Hematopoietic multipotent progenitor cell treated with erythropoietin and hydrocortisone succinate and interleukin-3 and kit ligand, for 17 days (in vitro differentiated cells): Measurements from ENCODE around the gene EIF2AK2.

ENCODE experiments used
- DNase-seq: peaks from one replicate; pipeline ENCODE4 v3.0.0-alpha.2; 2015; ENCODE audit warnings: low spot score

The EIF2AK2 gene

DNA sequence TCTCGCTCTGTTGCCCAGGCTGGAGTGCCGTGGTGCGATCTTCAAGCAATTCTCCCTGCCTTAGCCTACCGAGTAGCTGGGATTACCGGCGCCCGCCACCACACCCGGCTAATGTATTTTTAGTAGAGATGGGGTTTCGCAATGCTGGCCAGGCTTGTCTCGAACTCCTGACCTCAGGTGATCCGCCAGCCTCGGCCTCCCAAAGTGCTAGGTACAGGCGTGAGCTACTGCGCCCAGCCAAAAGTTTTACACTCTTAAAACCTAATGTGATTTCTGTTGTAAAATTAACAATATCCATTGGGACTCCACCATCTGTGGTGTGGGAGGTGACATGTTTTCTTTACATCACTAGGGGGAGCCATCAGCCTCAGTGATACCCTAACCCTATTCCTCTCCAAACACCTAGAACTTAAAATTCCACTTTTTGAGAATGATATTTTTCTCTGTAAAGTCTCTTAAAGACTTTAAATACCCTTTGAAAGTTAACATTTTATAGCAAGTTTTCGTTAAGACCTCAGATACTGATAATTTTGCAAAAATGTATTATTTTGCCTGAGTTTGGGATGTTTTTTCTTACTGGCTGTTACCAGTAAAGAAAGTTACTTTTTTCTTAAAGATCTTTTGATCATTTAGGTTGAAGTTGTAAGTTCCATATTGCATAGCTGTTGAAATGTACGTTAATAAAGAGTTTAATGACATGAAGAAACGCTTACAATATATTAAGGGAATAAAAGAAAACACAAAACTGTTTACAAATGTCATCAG, 11.6 kb upstream of the EIF2AK2 start:
- DNase-seq: peak; percentile 31

DNA sequence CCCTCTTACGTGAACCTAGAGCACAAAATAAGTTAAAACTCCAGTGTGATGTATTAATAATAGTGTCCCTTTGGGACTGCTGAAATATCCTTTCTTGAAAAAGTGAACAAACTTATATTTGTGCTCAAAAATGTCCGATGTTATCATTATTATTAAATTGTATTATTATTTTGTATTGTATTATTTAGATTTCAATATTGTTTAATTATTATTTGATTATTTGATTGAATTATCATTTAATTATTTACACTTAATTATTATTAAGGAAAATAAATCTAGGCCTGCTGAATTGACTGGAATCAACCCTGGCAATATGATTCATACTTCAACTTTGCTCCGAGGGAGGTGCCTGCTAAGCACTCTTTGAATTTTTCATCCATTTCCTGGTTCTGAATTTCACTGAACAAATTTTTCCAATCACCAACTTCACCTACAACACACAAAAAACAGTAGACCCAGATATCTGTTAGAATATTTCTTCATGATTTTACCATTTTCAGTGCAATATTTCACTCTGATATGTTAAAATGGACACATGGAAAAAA, 10.9 kb upstream of the EIF2AK2 start:
- no peak for DNase-seq

DNA sequence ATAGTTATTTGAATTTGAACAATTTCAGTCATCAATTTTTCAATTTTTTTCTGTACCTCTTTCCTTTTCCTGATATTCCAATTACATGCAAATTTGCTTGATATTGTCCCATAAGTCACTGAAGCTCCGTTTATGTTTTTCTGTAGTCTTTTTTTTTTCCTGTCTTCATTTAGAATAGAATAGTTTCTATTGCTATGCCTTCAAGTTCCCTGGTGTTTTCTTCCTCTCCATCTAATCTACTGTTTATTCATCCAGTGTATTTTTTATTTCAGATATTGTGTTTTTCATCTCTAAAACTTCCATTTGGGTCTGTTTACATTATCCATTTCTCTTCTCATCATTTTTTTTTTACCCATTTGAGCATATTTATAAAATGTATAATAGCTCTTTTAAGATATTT, 8.0 kb upstream of the EIF2AK2 start:
- no peak for DNase-seq

DNA sequence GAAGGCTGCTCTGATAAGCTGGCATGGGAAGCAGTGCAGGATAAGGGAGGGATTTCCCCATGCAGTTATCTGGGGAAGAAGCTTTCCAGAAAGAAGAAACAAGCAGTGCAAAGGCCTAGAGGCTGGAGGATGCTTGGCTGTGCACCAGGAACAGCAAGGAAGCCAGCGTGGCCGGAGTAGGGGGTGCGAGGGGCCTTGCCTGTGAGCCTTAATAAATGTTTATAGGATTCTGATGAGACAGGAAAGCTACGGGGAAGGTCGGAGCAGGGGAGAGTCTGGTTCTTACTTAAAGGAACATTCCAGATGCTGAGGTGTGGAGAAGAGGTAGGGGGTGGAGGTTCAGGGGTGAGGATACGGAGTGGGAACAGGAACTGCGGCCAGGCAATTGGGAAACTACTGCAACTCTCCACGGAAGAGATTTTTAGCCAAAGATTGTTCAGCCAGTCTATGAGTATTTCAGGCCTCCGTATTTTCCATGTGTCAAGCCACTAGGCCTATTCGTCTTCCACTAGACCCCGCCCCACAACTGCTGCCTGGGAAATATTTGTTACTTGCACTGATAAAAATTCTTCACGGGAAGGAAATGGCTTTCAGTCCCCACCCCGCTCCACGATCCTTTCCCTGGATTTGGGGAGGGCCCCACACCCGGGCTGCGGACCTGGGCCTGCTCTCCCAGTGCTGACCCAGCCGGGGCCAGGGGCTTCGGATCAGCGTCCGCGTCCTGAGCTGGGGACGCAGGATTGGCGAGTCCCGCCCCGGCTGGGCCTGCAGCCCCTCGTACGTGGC, 516 bp downstream of the EIF2AK2 start:
- DNase-seq: peak; percentile 23

DNA sequence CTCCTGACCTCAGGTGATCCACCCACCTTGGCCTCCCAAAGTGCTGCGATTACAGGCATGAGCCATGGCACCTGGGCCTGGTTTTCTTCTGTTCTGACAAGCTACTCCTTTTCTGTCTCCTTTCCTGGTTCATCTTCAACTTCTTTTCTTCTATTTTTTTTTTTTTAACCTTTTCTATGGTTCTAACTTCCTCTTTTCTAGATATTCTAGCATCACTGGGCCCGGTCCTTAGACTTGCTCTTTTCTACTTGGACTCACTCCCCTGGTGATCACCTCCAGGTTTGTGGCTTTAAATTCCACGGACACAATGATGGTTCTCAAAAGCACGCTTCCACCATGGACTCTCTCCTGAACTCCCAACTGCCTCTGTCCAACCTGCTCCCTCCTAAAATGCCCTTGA, 2.0 kb downstream of the EIF2AK2 start:
- no peak for DNase-seq

DNA sequence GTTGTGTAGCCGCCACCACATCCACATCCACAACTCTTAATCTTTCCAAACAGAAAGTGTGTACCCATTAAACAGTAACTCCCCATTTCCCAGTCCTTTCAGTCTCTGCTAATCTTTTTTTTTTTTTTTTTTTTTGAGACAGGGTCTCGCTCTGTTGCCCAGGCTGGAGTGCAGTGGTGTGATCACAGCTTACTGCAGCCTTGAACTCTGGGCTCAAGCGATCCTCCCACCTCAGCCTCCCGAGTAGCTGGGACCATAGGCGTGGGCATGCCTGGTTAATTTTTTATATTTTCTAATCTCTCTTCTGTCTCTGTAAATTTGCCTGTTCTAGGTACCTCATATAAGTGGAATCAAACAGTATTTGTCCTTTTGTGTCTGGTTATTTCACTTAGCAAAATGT, 3.6 kb downstream of the EIF2AK2 start:
- no peak for DNase-seq

DNA sequence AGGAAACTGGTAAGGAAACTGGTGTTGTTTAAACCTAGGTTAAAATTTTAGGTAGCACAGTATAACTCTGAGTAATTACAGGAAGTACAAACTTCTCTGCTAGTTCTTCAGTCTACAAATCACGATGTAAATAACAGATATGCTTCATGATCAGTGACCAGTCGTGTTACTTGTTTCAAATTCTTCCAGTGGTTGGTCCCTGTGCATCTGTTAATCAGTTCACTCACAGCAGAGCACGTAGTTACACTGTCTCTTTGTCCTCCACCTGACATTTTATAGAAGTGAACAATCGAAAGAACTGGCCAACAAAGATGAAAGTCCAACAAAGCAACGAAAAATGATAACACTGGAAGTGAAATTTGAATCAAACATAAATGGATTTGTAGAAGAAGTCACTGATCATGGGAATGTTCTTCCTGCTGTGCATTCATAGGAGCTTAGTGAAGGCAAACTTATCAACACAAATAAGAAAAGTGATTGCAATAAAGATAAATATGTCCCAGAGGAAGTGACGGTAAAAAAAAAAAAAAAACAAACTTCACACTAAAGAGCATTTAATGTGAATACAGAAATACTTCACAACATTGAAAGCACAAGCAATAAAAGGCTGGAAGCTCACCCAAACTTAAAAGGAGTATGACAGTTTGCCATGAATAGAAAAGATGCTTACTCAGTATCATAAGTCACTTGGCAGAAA, 7.0 kb downstream of the EIF2AK2 start:
- DNase-seq: no peak

DNA sequence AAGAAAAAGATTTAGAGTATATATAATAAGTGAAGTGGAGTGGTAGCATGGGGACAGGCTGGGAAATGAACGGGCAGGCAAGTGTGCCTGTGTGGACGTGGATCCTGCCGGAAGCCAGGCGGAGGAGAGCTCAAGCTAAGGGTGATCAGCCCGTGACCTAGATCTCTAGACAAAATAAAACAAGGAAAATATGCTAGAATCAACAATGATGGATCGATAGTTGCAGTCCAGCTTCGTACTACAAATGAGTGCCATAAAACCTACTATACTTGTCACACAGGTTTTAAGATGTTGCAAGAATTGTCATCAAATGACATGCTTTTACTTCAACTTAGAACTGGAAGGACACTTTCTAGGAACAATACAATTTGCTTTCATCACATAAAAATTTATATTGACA, 8.5 kb downstream of the EIF2AK2 start:
- DNase-seq: no peak

DNA sequence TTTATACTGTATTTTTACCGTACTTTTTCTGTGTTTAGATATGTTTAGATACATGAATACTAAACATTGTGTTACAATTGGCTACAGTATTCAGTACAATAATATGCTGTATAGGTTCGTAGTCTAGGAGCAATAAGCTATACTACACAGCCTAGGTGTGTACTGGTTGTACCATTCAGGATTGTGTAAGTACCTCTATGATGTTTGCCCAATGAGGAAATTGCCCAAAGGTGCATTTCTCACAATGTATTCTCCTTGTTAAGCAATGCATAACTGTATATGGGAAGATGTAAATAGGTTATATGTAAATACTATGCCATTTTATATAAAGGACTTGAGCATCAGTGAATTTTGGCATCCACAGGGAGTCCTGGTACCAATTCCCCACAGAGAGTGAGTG, 10.7 kb downstream of the EIF2AK2 start:
- no peak for DNase-seq

DNA sequence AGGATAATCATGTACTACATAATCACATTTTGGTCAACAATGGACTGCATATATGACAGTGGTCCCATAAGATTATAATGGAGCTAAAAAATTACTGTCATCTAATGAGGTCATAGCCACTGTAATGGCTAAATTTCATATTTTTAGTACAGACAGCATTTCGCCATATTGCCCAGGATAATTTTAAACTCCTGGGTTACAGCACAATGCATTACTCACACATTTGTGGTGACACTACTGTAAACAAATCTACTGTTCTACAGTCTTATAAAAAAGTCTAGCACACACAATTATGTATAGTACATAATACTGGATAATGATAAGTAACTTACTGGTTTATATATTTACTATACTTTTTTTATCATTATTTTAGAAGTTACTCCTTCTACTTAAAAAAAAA, 12.8 kb downstream of the EIF2AK2 start:
- no peak for DNase-seq

DNA sequence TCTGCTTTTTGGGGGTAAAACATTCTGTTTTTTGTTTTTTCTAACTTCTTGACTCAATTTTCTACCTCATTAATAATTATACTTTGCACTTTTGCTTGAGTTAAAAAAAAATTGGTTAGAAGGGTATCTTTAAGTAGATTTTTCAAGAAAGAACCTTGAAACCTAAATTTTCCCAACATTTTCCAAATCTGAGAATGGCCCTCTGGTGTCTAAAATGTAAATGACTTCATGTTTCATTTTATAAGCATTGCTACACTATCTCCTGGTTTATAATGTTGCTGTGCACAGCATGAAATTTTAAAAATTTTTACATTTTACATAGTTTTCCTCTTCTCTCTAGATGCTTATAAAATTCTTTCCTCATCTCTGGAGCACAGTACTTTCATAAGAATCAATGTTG, 14.2 kb downstream of the EIF2AK2 start:
- no peak for DNase-seq

DNA sequence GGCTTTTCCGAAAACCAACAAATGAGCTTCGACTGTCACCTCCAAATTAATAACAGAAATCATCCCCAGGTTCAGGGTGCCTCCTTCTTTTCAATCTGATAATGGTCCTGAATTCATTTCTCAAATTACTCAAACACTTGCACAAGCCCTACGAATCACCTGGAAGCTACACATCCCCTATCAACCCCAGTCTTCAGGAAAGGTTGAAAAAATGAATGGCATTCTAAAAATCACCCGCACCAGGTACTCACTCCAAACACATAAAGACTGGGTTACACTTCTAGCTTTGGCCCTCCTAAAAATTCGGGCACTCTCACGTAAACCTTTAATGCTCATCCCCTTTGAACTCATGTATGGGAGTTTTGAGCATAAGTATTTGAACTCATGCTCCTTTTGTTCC, 23.9 kb downstream of the EIF2AK2 start:
- no peak for DNase-seq

DNA sequence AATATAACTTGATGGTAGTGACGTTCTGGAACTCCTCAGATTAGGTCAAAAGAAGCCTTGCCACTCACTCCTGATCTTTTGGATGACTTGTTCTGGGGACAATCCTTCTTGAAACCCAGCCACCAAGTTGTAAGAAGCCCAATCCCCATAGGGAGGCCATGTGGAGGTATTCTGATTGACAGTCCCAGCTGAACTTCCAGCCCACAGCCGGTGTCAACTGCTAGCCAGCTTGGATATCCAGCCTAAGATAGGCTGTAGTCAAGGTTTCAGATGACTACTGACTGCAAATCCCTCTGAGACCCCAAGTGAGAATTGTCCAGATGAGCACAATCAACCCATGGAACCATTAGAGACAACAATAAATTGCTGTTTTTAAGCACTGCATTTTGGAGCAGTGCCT, 31.4 kb downstream of the EIF2AK2 start:
- DNase-seq: no peak

DNA sequence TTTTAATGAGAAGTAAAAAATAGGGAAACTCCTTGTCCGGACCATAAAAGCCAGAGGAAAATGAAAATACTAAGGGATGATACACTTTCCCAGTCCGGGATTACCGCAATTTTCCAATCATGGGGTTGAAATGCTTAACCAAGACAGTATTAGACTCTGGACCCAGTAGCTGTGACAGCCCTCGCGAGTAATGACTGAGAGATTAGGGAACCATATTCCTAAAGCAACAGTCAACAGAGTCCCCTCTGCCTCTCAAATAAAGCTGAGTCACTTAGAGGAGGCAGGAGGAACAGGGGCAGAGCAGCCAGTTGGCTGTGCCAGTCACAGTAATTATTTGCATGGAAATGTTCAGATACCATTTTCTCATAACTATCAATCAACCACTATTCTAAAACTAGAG, 37.6 kb downstream of the EIF2AK2 start:
- no peak for DNase-seq

DNA sequence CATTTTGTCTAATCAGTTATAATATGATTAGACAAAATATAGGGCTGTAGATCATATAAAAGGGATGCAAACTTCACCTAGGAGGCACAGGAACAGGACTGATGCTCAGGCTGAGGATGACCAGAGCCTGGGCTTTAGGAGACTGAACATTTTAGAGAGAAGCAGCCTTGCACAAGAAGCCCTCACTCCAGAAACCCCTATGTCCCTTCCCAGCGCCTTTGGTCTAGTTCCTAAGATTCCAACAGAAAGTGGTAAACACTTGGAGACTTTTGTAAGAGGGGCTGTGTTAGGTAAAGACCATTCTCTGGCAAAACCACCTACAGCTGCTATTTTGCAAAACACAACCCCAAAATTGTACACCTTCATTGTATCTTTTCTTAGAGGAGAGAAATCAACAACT, 39.2 kb downstream of the EIF2AK2 start:
- no peak for DNase-seq

DNA sequence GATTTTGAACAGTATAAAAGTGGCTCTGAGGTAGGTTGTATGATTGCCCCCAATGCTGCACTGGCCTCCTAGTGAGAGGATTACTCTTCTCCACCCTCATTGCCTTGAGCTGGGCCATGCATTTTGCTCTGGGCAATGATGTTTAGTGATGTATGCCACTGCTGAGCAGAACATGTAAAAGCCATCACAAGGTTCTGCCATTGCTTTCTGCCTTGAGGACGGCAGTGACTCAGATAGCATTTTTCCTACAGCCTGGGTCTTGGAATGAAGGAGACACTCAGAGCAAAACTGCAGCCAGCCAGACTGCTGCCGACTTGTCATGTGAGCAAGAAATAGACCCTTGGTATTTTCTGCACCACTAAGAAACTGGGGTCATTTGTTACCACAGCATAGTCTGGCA, 44.8 kb downstream of the EIF2AK2 start:
- DNase-seq: no peak

DNA sequence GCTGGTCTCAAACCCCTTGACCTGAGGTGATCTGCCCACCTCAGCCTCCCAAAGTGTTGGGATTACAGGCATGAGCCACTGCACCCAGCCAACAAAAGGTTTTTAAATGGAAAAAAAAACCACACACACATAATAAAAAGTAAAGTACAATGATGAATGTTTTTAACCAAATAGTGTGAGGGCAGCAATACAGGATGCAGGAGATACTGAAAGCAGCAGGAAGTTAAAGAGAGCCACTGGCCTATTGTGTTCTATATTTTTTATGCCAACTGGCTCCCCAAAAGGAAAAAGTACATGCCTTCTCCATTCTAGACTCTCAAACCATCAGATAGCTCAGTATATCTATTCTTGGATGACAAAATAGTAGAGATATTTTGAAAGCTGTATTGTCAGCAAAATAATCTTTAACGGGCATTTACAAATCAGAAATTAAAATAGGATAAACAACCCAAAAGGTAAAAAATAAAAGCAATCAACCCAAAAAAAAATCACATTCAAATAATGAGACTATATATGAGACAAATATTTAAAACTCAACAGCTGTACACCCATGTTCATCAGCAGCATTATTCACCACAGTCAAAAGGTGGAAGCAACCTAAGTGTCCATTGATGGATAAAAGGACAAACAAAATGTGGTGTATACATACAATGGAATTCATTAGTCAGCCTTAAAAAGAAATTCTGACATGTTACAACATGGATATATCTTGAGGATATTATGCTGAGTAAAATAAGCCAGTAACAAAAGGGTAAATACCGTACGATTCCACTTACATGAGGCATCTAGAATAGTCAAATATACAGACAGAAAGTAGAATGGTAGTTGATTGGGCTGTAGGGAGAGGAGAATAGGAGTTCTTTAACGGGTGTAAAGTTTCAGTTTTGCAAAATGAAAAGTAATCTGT, 46.2 kb downstream of the EIF2AK2 start:
- DNase-seq: no peak

DNA sequence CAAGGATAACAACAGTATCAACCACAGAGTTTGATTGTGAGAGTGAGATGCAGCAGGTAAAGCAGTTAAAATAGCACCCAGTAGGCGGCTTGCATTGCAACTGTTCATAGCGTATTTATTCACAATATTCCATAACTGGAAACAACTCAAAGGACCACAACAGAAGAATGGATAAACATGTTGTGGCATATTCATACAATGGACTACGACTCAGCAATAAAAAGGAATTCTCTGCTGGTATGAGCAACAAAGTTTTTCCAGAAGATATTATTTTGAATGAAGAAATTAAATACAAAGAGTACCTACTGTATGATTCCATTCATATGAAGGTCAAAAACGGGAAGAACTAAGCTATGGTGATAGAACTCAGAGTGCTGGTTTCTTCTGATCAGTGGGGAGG, 47.3 kb downstream of the EIF2AK2 start:
- DNase-seq: no peak

DNA sequence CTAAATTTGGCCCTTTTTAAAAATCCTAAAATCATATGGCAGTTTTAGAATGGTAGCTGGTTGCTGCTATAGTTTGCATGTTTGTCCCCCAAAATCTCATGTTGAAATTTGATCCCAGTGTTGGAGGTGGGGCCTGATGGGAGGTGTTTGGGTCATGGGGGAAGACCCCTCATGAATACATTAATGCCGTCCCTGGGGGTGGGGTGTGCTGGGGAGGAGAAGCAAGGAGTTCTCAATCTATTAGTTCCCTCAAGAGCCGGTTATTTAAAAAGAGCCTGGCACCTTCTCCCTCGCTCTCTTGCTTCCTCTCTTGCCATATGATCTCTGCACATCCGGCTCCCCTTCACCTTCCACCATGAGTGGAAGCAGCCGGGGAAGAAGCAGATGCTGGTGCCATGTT, 51.6 kb downstream of the EIF2AK2 start:
- DNase-seq: no peak

DNA sequence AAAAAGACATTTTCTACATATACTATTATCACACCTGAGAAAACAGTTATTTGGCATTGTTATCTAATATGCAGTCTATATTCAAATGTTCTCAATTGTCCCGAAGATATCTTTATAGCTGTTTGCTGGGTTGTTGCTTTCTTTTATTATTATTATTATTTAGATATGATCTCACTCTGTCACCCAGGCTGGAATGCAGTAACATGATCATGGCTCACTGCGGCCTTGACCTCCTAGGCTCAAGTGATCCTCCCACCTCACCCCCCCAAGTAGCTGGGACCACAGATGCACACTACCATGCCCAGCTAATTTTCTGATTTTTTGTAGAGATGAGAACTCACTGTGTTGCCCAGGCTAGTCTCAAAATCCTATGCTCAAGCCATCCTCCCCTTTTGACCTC, 52.6 kb downstream of the EIF2AK2 start:
- no peak for DNase-seq

DNA sequence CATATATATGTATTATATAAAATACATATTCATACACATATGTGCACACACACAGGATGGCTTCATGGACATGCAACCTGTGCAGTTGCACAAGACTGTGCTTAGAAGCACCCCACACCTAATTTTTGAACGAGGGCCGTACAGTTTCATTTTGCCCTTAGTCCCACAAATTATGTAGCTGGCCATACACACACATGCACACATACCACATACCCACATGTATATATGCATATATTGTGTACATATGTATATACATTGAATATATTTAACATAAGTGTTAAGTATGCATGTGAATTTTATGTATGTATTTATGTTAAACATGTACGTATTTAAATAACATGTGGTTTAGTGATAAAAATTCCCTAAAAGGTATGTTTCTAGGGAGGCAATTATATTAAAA, 54.2 kb downstream of the EIF2AK2 start:
- DNase-seq: no peak

DNA sequence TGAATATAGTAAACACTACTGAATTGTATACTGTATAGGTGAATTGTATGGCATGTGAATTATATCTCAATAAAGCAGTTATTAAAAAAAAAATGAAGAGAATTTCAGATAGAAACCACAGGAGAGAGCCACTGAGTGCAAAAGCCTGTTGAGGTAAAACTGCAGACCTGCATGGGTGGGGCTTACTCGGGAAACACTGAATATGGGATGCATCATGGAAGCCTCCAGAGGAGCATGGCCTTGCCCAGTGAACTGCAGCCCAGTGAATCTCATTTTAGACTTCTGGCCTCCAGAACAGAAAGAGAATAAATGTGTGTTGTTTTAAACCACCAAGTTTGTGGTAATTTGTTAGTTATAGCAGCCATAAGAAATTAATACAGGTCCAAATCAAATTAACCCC, 56.7 kb downstream of the EIF2AK2 start:
- DNase-seq: no peak
